Measurements from ENCODE around the gene PTH1R.
A peak's percentile ranks its signal among the peaks of the same experiment; 100 is the strongest.

Gene PTH1R

DNA sequence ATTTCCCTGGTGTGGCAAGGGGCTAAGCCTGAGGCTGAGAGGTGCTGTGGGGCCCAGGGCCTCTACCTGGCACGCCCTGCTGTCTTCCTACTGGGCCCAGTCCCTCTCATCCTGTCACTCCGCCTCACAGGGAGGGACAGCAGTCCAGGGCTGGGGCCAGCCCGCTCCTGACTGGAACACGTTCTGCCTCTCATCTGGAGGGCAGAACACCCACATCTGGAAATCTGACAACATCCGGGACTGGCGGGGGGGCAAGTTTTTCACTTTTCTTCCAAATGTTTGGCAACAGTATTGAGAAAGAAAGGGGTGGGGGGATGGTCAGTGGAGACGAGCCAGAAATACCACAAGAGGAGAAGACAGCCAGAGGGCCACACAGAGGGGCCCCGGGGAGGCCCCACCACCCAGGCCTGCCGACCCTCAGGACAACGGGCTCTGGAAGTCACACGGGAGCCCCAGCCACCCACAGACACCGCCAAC lies 12.5 kb upstream of the PTH1R start:
- CTCF ChIA-PET = no interaction called here
- TF ChIP-seq ELF4 (IDR thresholded peaks at IDR 0.05) = no peak
- TF ChIP-seq, protein P1, sequence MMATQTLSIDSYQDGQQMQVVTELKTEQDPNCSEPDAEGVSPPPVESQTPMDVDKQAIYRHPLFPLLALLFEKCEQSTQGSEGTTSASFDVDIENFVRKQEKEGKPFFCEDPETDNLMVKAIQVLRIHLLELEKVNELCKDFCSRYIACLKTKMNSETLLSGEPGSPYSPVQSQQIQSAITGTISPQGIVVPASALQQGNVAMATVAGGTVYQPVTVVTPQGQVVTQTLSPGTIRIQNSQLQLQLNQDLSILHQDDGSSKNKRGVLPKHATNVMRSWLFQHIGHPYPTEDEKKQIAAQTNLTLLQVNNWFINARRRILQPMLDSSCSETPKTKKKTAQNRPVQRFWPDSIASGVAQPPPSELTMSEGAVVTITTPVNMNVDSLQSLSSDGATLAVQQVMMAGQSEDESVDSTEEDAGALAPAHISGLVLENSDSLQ (IDR thresholded peaks at IDR 0.05) = no peak
- no peak for TF ChIP-seq ZNF384 (IDR thresholded peaks at IDR 0.05)
- no peak for TF ChIP-seq NFRKB (IDR thresholded peaks at IDR 0.05)
- no peak for TF ChIP-seq L3MBTL2 (conservative IDR thresholded peaks at IDR 0.05)
- TF ChIP-seq ARNT (IDR thresholded peaks at IDR 0.05) = no peak
- no peak for TF ChIP-seq TARDBP (IDR thresholded peaks at IDR 0.05)
- TF ChIP-seq FOXM1 (IDR thresholded peaks at IDR 0.05; ENCODE audit: borderline replicate concordance) = no peak
- TF ChIP-seq SP1 (IDR thresholded peaks at IDR 0.05) = no peak
- no peak for TF ChIP-seq BHLHE40 (IDR thresholded peaks at IDR 0.05; ENCODE audit: borderline replicate concordance)
- TF ChIP-seq SUZ12 (IDR thresholded peaks at IDR 0.05) = no peak
- no peak for TF ChIP-seq LEF1 (IDR thresholded peaks at IDR 0.05; ENCODE audit: borderline replicate concordance)
- TF ChIP-seq CTBP1 (IDR thresholded peaks at IDR 0.05; ENCODE audit: borderline replicate concordance) = no peak
- TF ChIP-seq FOXK2 (IDR thresholded peaks at IDR 0.05) = no peak
- POLR2A ChIA-PET = no interaction called here
- no peak for DNase-seq (ENCODE audit: extremely low spot score)

DNA sequence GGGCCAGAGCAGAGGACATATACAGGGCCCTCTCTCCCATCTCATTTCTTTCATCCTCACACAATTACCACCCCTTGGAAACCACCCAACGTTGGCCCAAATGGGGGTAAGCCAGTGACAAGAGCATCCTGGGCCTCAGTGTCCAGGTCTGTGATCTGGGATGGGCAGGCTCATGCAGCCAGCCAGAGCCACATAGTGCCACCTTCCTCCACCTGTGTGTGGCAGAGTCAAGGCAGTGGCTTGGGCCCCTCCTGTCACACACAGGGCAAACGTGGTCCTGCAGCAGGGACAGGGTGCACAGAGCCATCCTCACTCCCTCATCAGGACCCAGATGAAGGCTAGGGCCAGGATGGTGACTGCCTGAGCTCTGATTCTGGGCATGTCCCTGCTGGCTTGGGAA lies 12.0 kb upstream of the PTH1R start:
- CTCF ChIA-PET = interaction anchor here (1.0 to 2.3 kb wide), 2 partner anchors 30 to 163 kb away, joined by 3 to 7 read pairs; no protein-coding TSS in a partner anchor
- no peak for DNase-seq (ENCODE audit: extremely low spot score)
- POLR2A ChIA-PET = no interaction called here
- TF ChIP-seq LEF1 (IDR thresholded peaks at IDR 0.05; ENCODE audit: borderline replicate concordance) (no peak), HDGF (IDR thresholded peaks at IDR 0.05; ENCODE audit: borderline replicate concordance) (no peak), SUZ12 (IDR thresholded peaks at IDR 0.05) (no peak), L3MBTL2 (conservative IDR thresholded peaks at IDR 0.05) (no peak), FOXK2 (IDR thresholded peaks at IDR 0.05) (no peak), FOXM1 (IDR thresholded peaks at IDR 0.05; ENCODE audit: borderline replicate concordance) (no peak), NFRKB (IDR thresholded peaks at IDR 0.05) (no peak), ELF4 (IDR thresholded peaks at IDR 0.05) (no peak), ZNF384 (IDR thresholded peaks at IDR 0.05) (no peak)
- TF ChIP-seq, protein P1 (IDR thresholded peaks at IDR 0.05) = no peak

DNA sequence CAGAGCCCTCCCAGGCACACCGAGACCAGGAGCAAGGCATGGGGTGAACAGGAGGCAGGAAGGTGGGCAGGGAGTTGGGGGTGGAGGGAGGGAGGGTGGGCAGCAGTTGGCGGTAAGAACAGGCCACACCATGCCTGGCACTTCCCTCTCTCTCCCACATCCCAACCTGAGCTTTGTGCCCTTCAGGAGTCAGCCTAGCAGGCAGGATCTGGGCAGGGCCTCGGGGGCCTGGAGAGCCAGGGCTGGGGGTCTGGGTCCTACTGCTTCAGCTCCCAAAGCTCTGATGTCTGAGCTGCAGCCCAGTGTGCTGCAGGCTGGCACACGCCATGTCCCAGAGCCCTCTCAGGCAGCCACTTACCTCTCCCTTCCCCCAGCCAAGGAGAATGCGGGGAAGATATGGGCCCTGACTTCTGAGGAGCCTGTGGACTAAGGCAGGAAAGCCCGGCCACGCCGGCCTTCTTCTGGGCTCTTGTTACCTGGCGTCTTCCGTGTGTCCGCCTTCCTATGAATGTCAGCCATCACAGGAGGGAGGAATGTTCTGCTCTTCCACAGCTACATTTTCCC lies 11.4 kb upstream of the PTH1R start:
- TF ChIP-seq FOXM1 (IDR thresholded peaks at IDR 0.05; ENCODE audit: borderline replicate concordance) (no peak), ARNT (IDR thresholded peaks at IDR 0.05) (no peak), FOXA1 (IDR thresholded peaks at IDR 0.05) (no peak), SP1 (IDR thresholded peaks at IDR 0.05) (no peak), ELF4 (IDR thresholded peaks at IDR 0.05) (no peak), ZNF384 (IDR thresholded peaks at IDR 0.05) (no peak), NFRKB (IDR thresholded peaks at IDR 0.05) (no peak), HDGF (IDR thresholded peaks at IDR 0.05; ENCODE audit: borderline replicate concordance) (no peak), LEF1 (IDR thresholded peaks at IDR 0.05; ENCODE audit: borderline replicate concordance) (no peak), FOXK2 (IDR thresholded peaks at IDR 0.05) (no peak), BHLHE40 (IDR thresholded peaks at IDR 0.05; ENCODE audit: borderline replicate concordance) (no peak), L3MBTL2 (conservative IDR thresholded peaks at IDR 0.05) (no peak), TARDBP (IDR thresholded peaks at IDR 0.05) (no peak), SUZ12 (IDR thresholded peaks at IDR 0.05) (no peak)
- TF ChIP-seq, protein P1 (IDR thresholded peaks at IDR 0.05) = no peak
- ChIA-PET CTCF (interaction anchor here (1.0 to 2.3 kb wide), 4 partner anchors 20 to 163 kb away, joined by 3 to 7 read pairs (median 3); no protein-coding TSS in a partner anchor), POLR2A (no interaction called here)
- DNase-seq (ENCODE audit: extremely low spot score) = no peak

DNA sequence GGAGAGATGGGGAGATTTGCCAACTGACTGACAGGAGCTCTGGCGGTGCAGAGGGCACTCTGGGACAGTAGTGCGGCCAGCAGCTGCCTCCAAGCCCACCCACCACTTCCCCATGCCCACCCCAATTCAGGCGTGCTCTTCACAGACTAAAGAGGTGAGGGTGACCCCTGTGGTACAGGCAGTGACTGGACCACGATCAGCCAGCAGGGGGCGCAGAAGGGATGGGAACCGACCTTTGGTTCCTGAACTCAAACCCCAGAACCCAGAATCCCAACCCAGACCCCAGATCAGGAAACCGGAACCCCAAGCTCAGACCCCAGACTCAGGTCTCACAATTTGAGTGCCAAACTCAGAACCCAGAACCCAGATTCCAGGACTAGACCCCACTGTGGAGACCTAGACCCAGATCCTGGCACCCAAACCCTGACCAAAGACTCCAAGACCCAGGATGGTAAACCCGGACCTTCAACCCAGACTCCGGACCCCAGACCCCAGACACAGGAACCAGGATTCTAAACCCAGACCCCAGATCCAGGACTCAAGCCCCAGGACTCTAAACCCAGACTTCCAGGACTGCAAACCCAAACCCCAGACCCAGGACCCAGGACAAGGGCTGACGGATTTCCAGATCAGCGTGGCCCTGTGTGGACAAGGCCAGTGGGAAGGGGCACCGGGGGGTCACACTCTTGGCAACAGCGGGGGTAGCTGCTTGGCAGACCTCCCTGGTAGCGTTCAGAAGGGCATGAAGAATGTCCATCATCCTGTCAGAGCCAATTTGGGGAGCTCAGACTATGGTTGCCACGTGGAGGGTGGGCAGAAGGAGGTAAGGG lies 10.6 kb upstream of the PTH1R start:
- ChIA-PET POLR2A (interaction anchor here (1.0 kb wide), 1 partner anchor 11 kb away, joined by 3 read pairs; the partner anchor contains the start of gene PTH1R), CTCF (interaction anchor here (0.5 to 2.3 kb wide), 6 partner anchors 21 to 164 kb away, joined by 3 to 7 read pairs (median 3); no protein-coding TSS in a partner anchor)
- peak; percentile 75 for DNase-seq (ENCODE audit: extremely low spot score)
- TF ChIP-seq L3MBTL2 (conservative IDR thresholded peaks at IDR 0.05) (no peak), FOXM1 (IDR thresholded peaks at IDR 0.05; ENCODE audit: borderline replicate concordance) (no peak), ARNT (IDR thresholded peaks at IDR 0.05) (no peak), CTBP1 (IDR thresholded peaks at IDR 0.05; ENCODE audit: borderline replicate concordance) (no peak), LEF1 (IDR thresholded peaks at IDR 0.05; ENCODE audit: borderline replicate concordance) (no peak), NFRKB (IDR thresholded peaks at IDR 0.05) (no peak), FOXA1 (IDR thresholded peaks at IDR 0.05) (no peak), ELF4 (IDR thresholded peaks at IDR 0.05) (no peak), HDGF (IDR thresholded peaks at IDR 0.05; ENCODE audit: borderline replicate concordance) (no peak), ZNF384 (IDR thresholded peaks at IDR 0.05) (no peak), SP1 (IDR thresholded peaks at IDR 0.05) (no peak), TARDBP (IDR thresholded peaks at IDR 0.05) (no peak), SUZ12 (IDR thresholded peaks at IDR 0.05) (no peak), BHLHE40 (IDR thresholded peaks at IDR 0.05; ENCODE audit: borderline replicate concordance) (no peak), FOXK2 (IDR thresholded peaks at IDR 0.05) (no peak)
- TF ChIP-seq, protein P1 (IDR thresholded peaks at IDR 0.05) = no peak
